Mammary epithelial cell (primary cell): ENCODE results near the gene PDPR.
"Not testable (repeated sequence)": the region's sequence is repeated elsewhere in the genome, so short reads cannot be mapped to it uniquely, and the experiment has no call there.

Experiments used
- CTCF ChIP-seq, 2 donors: IDR thresholded peaks in 1 of 2; conservative IDR thresholded peaks in 1 of 2; 2 replicates each; pipeline ENCODE4 v1.5.1; 2011 to 2012; ENCODE audit warnings: inconsistent platforms in 2 of 2, low read length in 2 of 2, mild to moderate bottlenecking in 2 of 2, control low read depth in 1 of 2, low read depth in 1 of 2; ENCODE audit not compliant: insufficient read depth in 1 of 2; ENCODE audit errors: extremely low read depth in 1 of 2
- EZH2 ChIP-seq: IDR thresholded peaks from 2 replicates; pipeline ENCODE4 v1.6.1; 2012; ENCODE audit warnings: low read length, inconsistent platforms, borderline replicate concordance

GRCh38 chr16:70188608-70188915, 74.4 kb downstream of the PDPR start:
- TF ChIP-seq CTCF (conservative IDR thresholded peaks at IDR 0.05 in 1 of 2, IDR thresholded peaks at IDR 0.05 in 1 of 2; ENCODE audit: extremely low read depth in 1 of 2, insufficient read depth in 1 of 2, low read depth in 1 of 2, low read length in 2 of 2); EZH2: not testable (repeated sequence)
